K562 (cell line): Measurements from ENCODE around the gene EPHA1. TPM values are rescaled to one million over a fixed set of nuclear protein-coding genes. Genes with fewer than 3 reads are reported as not detected.
"Not testable (repeated sequence)": the region's sequence is repeated elsewhere in the genome, so short reads cannot be mapped to it uniquely, and the experiment has no call there.

Experiments
- ATAC-seq: fragments of 200-7000 bp; cut with Tn5 transposase; 3 replicates; pipeline ENCODE4 v1.9.1; 2020; ENCODE audit warnings: moderate library complexity
- BruUV-seq: library from RNA; stranded (reverse); fragments of 400-500 nt; replicated peaks from 2 replicates; lab custom pipeline; 2021; lab: Mats Ljungman, UMichigan
- CTCF ChIA-PET: fragments of 300-600 bp; formaldehyde crosslinking; extraction: SDS; loops from one replicate; lab custom pipeline; 2021; ENCODE audit warnings: low intra/inter-chr PET ratio; lab: Yijun Ruan, JAX
- POLR2A ChIA-PET: fragments of 300-600, 350-650 bp; sonication (Branson Sonifier 250); formaldehyde crosslinking; extraction: SDS; loops from one replicate; lab custom pipeline; 2021; ENCODE audit warnings: antibody characterized with exemption, inconsistent platforms; lab: Yijun Ruan, JAX
- DNase-seq, 4 experiments: peaks; one replicate each; pipeline versions ENCODE4 v3.0.0 to v3.0.0-alpha.2; 2011 to 2018; ENCODE audit warnings: low spot score in 3 of 4, mixed read lengths in 3 of 4; ENCODE audit errors: extremely low read depth in 1 of 4
- FAIRE-seq: peaks from 2 replicates; lab custom pipeline; 2011; peaks lifted over from hg19 to GRCh38; lab: Jason Lieb, UNC
- H2AFZ ChIP-seq: 2 replicates; pipeline ENCODE4 v1.6.0; 2011; ENCODE audit warnings: low read depth, low read length, control low read depth, inconsistent platforms
- H3K27ac ChIP-seq: fragments of 200-600 bp; 3 replicates; pipeline ENCODE4 v1.8.0; 2011; ENCODE audit warnings: low read depth, mild to moderate bottlenecking, control low read depth, inconsistent platforms, low read length, moderate library complexity, mixed read lengths; ENCODE audit errors: extremely low read depth
- H3K27me3 ChIP-seq, 2 experiments: fragments of 300-600 bp in 1 of 2; 2 replicates in 1 of 2; 3 replicates in 1 of 2; pipeline versions ENCODE4 v1.6.0 to v1.8.0; 2011; ENCODE audit warnings: inconsistent platforms in 2 of 2, low read length in 2 of 2, mild to moderate bottlenecking in 1 of 2, mixed read lengths in 1 of 2, moderate library complexity in 1 of 2; ENCODE audit not compliant: control insufficient read depth in 2 of 2, insufficient read depth in 2 of 2
- H3K36me3 ChIP-seq: fragments of 300-600 bp; 3 replicates; pipeline ENCODE4 v1.8.0; 2011; ENCODE audit warnings: mild to moderate bottlenecking, low read length, inconsistent platforms; ENCODE audit not compliant: control insufficient read depth, insufficient read depth
- H3K4me1 ChIP-seq, 2 experiments: fragments of 200-600 bp in 1 of 2; replicated peaks in 1 of 2; 2 replicates in 1 of 2; 3 replicates in 1 of 2; pipeline versions ENCODE4 v1.5.1 to v1.8.0; 2011; ENCODE audit warnings: inconsistent platforms in 2 of 2, low read length in 2 of 2, mild to moderate bottlenecking in 1 of 2, mixed read lengths in 1 of 2, moderate library complexity in 1 of 2; ENCODE audit not compliant: control insufficient read depth in 2 of 2, insufficient read depth in 2 of 2
- H3K4me2 ChIP-seq: 2 replicates; pipeline ENCODE4 v1.6.1; 2011; ENCODE audit warnings: low read length, control low read depth, inconsistent platforms, mixed read lengths; ENCODE audit not compliant: insufficient read depth
- H3K4me3 ChIP-seq: fragments of 200-600 bp; sonication (generic), shearing (Covaris generic); 2 replicates; pipeline ENCODE4 v1.5.1; 2016; ENCODE audit warnings: control low read depth, inconsistent platforms
- H3K79me2 ChIP-seq: fragments of 200-600 bp; 3 replicates; pipeline ENCODE4 v1.8.0; 2011; ENCODE audit warnings: low read length, inconsistent platforms; ENCODE audit not compliant: control insufficient read depth, insufficient read depth
- H3K9ac ChIP-seq, 2 experiments: 2 replicates each; pipeline versions ENCODE4 v1.6.0 to v1.6.1; 2011; ENCODE audit warnings: low read depth in 2 of 2, low read length in 2 of 2, control low read depth in 1 of 2, inconsistent platforms in 1 of 2, mild to moderate bottlenecking in 1 of 2, mixed read lengths in 1 of 2; ENCODE audit not compliant: insufficient read depth in 1 of 2
- H3K9me1 ChIP-seq: one replicate; pipeline ENCODE4 v1.6.0; 2011; ENCODE audit warnings: inconsistent platforms, mild to moderate bottlenecking, low read length, moderate library complexity; ENCODE audit not compliant: control insufficient read depth, insufficient read depth
- H3K9me3 ChIP-seq: replicated peaks from 2 replicates; pipeline ENCODE4 v1.5.1; 2011; ENCODE audit warnings: low read depth, low read length, inconsistent platforms; ENCODE audit not compliant: control insufficient read depth, insufficient read depth
- H4K20me1 ChIP-seq: replicated peaks from 2 replicates; pipeline ENCODE4 v1.6.1; 2011; ENCODE audit warnings: low read length, inconsistent platforms, mixed read lengths; ENCODE audit not compliant: control insufficient read depth, insufficient read depth
- CEBPB ChIP-seq: fragments of 450-650 bp; IDR thresholded peaks from 2 replicates; pipeline ENCODE4 v1.6.1; 2016; ENCODE audit warnings: missing genetic modification characterization, missing compliant biosample characterization
- CEBPG ChIP-seq, 3 experiments: fragments of 200-800 bp in 1 of 3; sonication (Bioruptor generic) in 1 of 3; sonication (generic) in 1 of 3; formaldehyde crosslinking in 1 of 3; IDR thresholded peaks in 2 of 3; conservative IDR thresholded peaks in 1 of 3; 2 replicates each; pipeline versions ENCODE4 v1.6.1 to v1.8.0; 2016 to 2022; ENCODE audit warnings: missing compliant biosample characterization in 2 of 3, missing genetic modification characterization in 2 of 3, mild to moderate bottlenecking in 1 of 3, missing genetic modification reagents in 1 of 3
- IRF9 ChIP-seq: fragments of 450-650 bp; IDR thresholded peaks from 2 replicates; pipeline ENCODE4 v1.6.1; 2016; ENCODE audit warnings: missing biosample characterization, missing genetic modification characterization
- ZNF668 ChIP-seq: fragments of 250-450 bp; sonication (Bioruptor Pico); IDR thresholded peaks from 2 replicates; pipeline ENCODE4 v1.8.0; 2022; ENCODE audit warnings: mild to moderate bottlenecking, inconsistent platforms
- WGBS: fragments of 100-300 bp; shearing (Covaris generic); methylation state at CpG from one replicate; pipeline ENCODE4 v1.1.6; 2016; ENCODE audit warnings: low coverage, mixed read lengths; ENCODE audit not compliant: insufficient coverage; ENCODE audit errors: missing lambda C conversion rate; 5-methylcytosine and 5-hydroxymethylcytosine counted together
- in situ Hi-C: fragments of 300-500 bp; cut with MboI; formaldehyde crosslinking; loops from 4 replicates; pipeline ENCODE4 v1.15.0; 2018; ENCODE audit warnings: inconsistent platforms, mixed read lengths
- intact Hi-C: fragments of 100-400 bp; cut with micrococcal nuclease; formaldehyde crosslinking; loops from 2 replicates; pipeline ENCODE4 v1.14.2; 2022
- polyA plus RNA-seq, 8 experiments: library from polyadenylated mRNA; depleted of rRNA in 4 of 8; stranded (reverse) in 5 of 8; unstranded in 3 of 8; fragments of >200 nt; fragmentation: Nextera tagmentation in 2 of 8; fragmentation: Illumina TruSeq in 1 of 8; extraction: Ambion mirVana in 2 of 8; extraction: Trizol in 1 of 8; gene quantifications; 2 replicates each; pipeline versions ENCODE4 v1.2.1 to v1.2.3, GENCODE V29; 2011 to 2014; ENCODE audit warnings: inconsistent platforms in 1 of 8, missing spikeins in 1 of 8
- total RNA-seq, 7 experiments: library from RNA; depleted of rRNA in 6 of 7; stranded (reverse); fragments of >200 nt in 6 of 7; fragmentation: Illumina TruSeq in 2 of 7; extraction: Trizol in 2 of 7; gene quantifications; 2 replicates each; pipeline versions ENCODE4 v1.2.1 to v1.2.3, GENCODE V29; 2011 to 2021; ENCODE audit warnings: low replicate concordance in 1 of 7
- TF ChIP-seq, protein P1 (sequence below), 2 experiments: fragments of 450-650 bp in 1 of 2; sonication (generic) in 1 of 2; formaldehyde crosslinking in 1 of 2; IDR thresholded peaks in 1 of 2; conservative IDR thresholded peaks in 1 of 2; 2 replicates each; pipeline versions ENCODE4 v1.6.1 to v1.8.1; 2016 to 2023; ENCODE audit warnings: mild to moderate bottlenecking in 2 of 2, moderate library complexity in 2 of 2, inconsistent platforms in 1 of 2, missing genetic modification reagents in 1 of 2

The EPHA1 gene
- total and polyA plus RNA-seq, 9 of the 15 experiments (the other 6 are each of a cell fraction or from before 2014, with no cell fraction given), result 0.22 to 0.57 (median 0.32) TPM; not detected in 6

DNA sequence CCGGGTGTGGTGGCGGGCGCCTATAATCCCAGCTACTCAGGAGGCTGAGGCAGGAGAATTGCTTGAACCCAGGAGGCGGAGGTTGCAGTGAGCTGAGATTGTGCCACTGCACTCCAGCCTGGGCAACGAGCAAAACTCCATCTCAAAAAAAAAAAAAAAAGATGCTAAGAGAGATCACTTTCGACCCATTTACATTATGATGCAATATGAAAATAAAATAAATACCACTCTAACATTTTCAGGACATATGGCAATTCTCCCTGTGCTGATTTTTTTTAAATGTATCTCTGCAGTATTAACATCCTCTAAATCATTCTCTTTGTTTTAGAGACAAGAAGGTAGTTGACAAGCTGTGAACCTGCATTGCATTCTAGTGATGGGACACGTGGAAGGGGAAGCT is 6.6 kb upstream of the EPHA1 start:
- in situ Hi-C loops; H4K20me1 ChIP-seq; ATAC-seq; H3K4me1 ChIP-seq; H3K4me3 ChIP-seq; H3K4me2 ChIP-seq; DNase-seq; FAIRE-seq; H3K27ac ChIP-seq; H3K9me1 ChIP-seq; BruUV-seq; H3K9ac ChIP-seq; H3K36me3 ChIP-seq; H3K79me2 ChIP-seq; H3K27me3 ChIP-seq; H3K9me3 ChIP-seq; H2AFZ ChIP-seq; TF ChIP-seq CEBPG (CRISPR knock-in tag; IDR thresholded peaks at IDR 0.05): not testable (repeated sequence)
- WGBS, result 44% methylated on average over 7 of the region's 7 CpGs
- CTCF ChIA-PET, result interaction anchor here (1.9 kb wide), 2 partner anchors 35 to 174 kb away, joined by 4 to 12 read pairs; no protein-coding TSS in a partner anchor
- TF ChIP-seq ZNF668 (CRISPR knock-in tag), result 0 out of 2 replicates have a peak, but pooled peaks have one; percentile 5
- TF ChIP-seq CEBPB (tag), result peak; percentile 69
- peak in 1 of 2 experiments; percentile 88; a peak in 3 of 4 replicates for TF ChIP-seq CEBPG (tag; conservative IDR thresholded peaks at IDR 0.05 in 1 of 2, IDR thresholded peaks at IDR 0.05 in 1 of 2)
- peak; percentile 46; the same call in 1 of the 2 replicates for TF ChIP-seq IRF9 (tag)
- TF ChIP-seq, protein P1, sequence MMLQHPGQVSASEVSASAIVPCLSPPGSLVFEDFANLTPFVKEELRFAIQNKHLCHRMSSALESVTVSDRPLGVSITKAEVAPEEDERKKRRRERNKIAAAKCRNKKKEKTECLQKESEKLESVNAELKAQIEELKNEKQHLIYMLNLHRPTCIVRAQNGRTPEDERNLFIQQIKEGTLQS (IDR thresholded peaks at IDR 0.05), result peak; percentile 53
- TF ChIP-seq, protein P1 (CRISPR knock-in tag; conservative IDR thresholded peaks at IDR 0.05), result not testable (repeated sequence)
- POLR2A ChIA-PET, result interaction anchor here (1.1 to 1.2 kb wide), 2 partner anchors 26 to 35 kb away, joined by 3 to 5 read pairs; no protein-coding TSS in a partner anchor
- intact Hi-C loops, result loop anchor here (5.0 kb wide), 2 partner anchors 92 to 93 kb away; no protein-coding TSS in a partner anchor
